Measurements from ENCODE around the gene KCNH3.
"Not testable (repeated sequence)": the region's sequence is repeated elsewhere in the genome, so short reads cannot be mapped to it uniquely, and the experiment has no call there.

KCNH3 gene

GRCh38 chr12:49598527-49598926 lies 59.7 kb downstream of the KCNH3 start:
- TF ChIP-seq GATA3 (IDR thresholded peaks at IDR 0.05; ENCODE audit: low read depth, low read length): no peak
- TF ChIP-seq GATA2 (IDR thresholded peaks at IDR 0.05; ENCODE audit: low read depth, low read length): no peak

- TF ChIP-seq GATA2 (IDR thresholded peaks at IDR 0.05; ENCODE audit: low read depth, low read length) (no peak), GATA3 (IDR thresholded peaks at IDR 0.05; ENCODE audit: low read depth, low read length) (no peak)
These were observed 61.1 kb downstream of the KCNH3 start for GRCh38 chr12:49599961-49600360.

- TF ChIP-seq GATA3 (IDR thresholded peaks at IDR 0.05; ENCODE audit: low read depth, low read length): no peak
- TF ChIP-seq GATA2 (IDR thresholded peaks at IDR 0.05; ENCODE audit: low read depth, low read length): no peak
These were observed 64.9 kb downstream of the KCNH3 start for GRCh38 chr12:49603721-49604120.

- TF ChIP-seq GATA2 (IDR thresholded peaks at IDR 0.05; ENCODE audit: low read depth, low read length) (no peak), GATA3 (IDR thresholded peaks at IDR 0.05; ENCODE audit: low read depth, low read length) (no peak)
These were observed 66.0 kb downstream of the KCNH3 start for GRCh38 chr12:49604856-49605255.

GRCh38 chr12:49605539-49605938 lies 66.7 kb downstream of the KCNH3 start, which contains the start of gene FAM186B:
TSS of gene FAM186B (minus strand) at chr12:49605639. CDS start at chr12:49605477, 162 bp downstream.
- TF ChIP-seq GATA2, GATA3 (IDR thresholded peaks at IDR 0.05; ENCODE audit: low read depth, low read length): not testable (repeated sequence)
